ENCODE results near the gene ART4. TPM values are rescaled to one million over a fixed set of nuclear protein-coding genes. Genes with fewer than 3 reads are reported as not detected.

Gene ART4
- total RNA-seq, 1 donor from 2014 or later = not detected

DNA sequence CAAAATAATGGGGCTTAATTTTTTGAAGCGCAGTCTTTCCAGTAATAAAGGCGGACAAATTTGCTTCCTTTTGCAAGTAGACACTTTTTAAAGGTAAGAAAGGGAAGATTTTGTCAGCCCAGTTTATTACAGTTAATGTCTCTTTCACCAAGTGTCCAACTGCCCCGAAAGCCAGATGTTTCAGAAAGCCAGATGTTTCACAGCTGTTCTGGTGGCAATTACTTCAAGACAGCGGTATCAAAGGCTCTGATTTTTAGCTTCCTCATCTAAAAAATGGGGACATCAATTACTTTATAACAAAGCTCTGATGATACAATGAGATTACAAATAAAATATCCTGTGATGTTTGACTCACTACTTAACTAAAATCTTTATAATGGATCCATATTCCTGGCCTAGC is 41.1 kb downstream of the ART4 start:
- TF ChIP-seq, protein P1, sequence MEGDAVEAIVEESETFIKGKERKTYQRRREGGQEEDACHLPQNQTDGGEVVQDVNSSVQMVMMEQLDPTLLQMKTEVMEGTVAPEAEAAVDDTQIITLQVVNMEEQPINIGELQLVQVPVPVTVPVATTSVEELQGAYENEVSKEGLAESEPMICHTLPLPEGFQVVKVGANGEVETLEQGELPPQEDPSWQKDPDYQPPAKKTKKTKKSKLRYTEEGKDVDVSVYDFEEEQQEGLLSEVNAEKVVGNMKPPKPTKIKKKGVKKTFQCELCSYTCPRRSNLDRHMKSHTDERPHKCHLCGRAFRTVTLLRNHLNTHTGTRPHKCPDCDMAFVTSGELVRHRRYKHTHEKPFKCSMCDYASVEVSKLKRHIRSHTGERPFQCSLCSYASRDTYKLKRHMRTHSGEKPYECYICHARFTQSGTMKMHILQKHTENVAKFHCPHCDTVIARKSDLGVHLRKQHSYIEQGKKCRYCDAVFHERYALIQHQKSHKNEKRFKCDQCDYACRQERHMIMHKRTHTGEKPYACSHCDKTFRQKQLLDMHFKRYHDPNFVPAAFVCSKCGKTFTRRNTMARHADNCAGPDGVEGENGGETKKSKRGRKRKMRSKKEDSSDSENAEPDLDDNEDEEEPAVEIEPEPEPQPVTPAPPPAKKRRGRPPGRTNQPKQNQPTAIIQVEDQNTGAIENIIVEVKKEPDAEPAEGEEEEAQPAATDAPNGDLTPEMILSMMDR (IDR thresholded peaks at IDR 0.05; ENCODE audit: insufficient read depth, low read depth, low read length) = no peak
- no peak for TF ChIP-seq EZH2 (IDR thresholded peaks at IDR 0.05; ENCODE audit: insufficient read depth, low read length)
- H3K27ac Mint-ChIP-seq (ENCODE audit: unreplicated experiment) = no peak overlapping the region
- peaks cover 12% of the 10 kb centered on the region for H4K20me1 ChIP-seq (ENCODE audit: insufficient read depth, low read length)
- H3K4me3 Mint-ChIP-seq (ENCODE audit: unreplicated experiment) = no peak overlapping the region
- no peaks in the 10 kb centered on the region for H3K27me3 ChIP-seq (ENCODE audit: insufficient read depth, low read length)
- peak overlapping the region; percentile 91 for H3K4me2 ChIP-seq (ENCODE audit: low read length)
- FAIRE-seq (peak; percentile 17), DNase-seq (ENCODE audit: low read depth) (no peak)
- H3K4me3 ChIP-seq (ENCODE audit: insufficient read depth, low read depth, low read length) = peak overlapping the region; percentile 97
- H3K9ac ChIP-seq (ENCODE audit: low read length) = peak overlapping the region; percentile 95
- peaks cover under 1% of the 10 kb centered on the region for H3K36me3 Mint-ChIP-seq (ENCODE audit: low read depth, unreplicated experiment)
- H3K9me3 ChIP-seq (ENCODE audit: insufficient read depth, low read depth, low read length) = no peaks in the 10 kb centered on the region
- H3K36me3 ChIP-seq (ENCODE audit: insufficient read depth, low read length) = peaks cover 21% of the 10 kb centered on the region
- H3K4me1 ChIP-seq (ENCODE audit: insufficient read depth, low read length) = peaks cover 12% of the 10 kb centered on the region
- no peaks in the 10 kb centered on the region for H3K27me3 Mint-ChIP-seq (ENCODE audit: low read depth, unreplicated experiment)
- peak overlapping the region; percentile 96 for H3K27ac ChIP-seq (ENCODE audit: low read depth, low read length)
- peaks cover 5% of the 10 kb centered on the region for H3K4me1 Mint-ChIP-seq (ENCODE audit: low read depth, unreplicated experiment)
- H3K9me3 Mint-ChIP-seq (ENCODE audit: unreplicated experiment) = no peaks in the 10 kb centered on the region
- H2AFZ ChIP-seq (ENCODE audit: low read depth, low read length) = no peak overlapping the region
- peaks cover 60% of the 10 kb centered on the region for H3K79me2 ChIP-seq (ENCODE audit: insufficient read depth, low read length)

DNA sequence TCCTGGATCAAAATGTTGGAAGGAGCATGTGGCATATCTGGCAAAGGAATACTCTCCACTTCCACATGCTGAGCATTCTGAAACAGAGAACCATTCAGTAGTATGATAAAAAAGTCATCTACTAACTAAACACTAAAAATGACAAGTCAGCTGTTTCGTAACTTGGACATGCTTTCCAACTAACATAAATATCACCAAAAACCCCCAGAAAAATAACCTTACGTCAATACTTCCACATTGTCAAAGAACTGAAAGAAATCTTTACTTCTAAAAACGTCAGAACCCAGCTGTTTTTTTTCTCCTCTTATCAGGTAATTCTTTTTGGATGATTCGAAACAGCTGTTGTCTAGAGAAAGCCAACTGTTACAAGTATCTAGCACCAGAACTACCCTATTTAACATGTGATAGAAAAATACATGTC is 48.3 kb downstream of the ART4 start:
- H3K79me2 ChIP-seq (ENCODE audit: insufficient read depth, low read length) = peaks cover 35% of the 10 kb centered on the region
- DNase-seq (ENCODE audit: low read depth) = no peak

DNA sequence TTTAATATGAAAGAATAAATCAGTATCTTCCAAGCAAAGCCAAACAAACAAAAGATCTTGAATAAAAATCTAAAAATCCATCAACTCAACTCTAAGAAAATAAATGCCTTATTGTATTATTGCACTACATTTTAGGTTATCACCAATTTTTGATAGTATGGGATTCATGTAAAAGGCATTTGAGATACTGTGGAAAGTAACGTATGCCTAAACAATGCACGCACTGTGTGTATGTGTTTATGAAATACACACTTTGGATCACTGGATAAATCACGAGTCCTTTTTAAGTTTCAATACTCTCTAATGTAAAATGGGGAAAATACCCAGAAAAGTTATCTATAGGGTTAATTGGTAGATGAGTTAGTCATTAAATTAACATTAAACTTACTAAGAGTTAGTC is 57.8 kb downstream of the ART4 start:
- Histone ChIP-seq H3K9me3 (ENCODE audit: insufficient read depth, low read depth, low read length) (no peaks in the 10 kb centered on the region), H2AFZ (ENCODE audit: low read depth, low read length) (no peak overlapping the region), H4K20me1 (ENCODE audit: insufficient read depth, low read length) (no peaks in the 10 kb centered on the region), H3K4me2 (ENCODE audit: low read length) (no peak overlapping the region), H3K27ac (ENCODE audit: low read depth, low read length) (no peak overlapping the region), H3K4me1 (ENCODE audit: insufficient read depth, low read length) (no peaks in the 10 kb centered on the region), H3K4me3 (ENCODE audit: insufficient read depth, low read depth, low read length) (no peak overlapping the region), H3K79me2 (ENCODE audit: insufficient read depth, low read length) (no peaks in the 10 kb centered on the region), H3K27me3 (ENCODE audit: insufficient read depth, low read length) (no peaks in the 10 kb centered on the region), H3K36me3 (ENCODE audit: insufficient read depth, low read length) (peaks cover 33% of the 10 kb centered on the region), H3K9ac (ENCODE audit: low read length) (no peak overlapping the region)
- no peak for DNase-seq (ENCODE audit: low read depth)
- H3K9me3 Mint-ChIP-seq (ENCODE audit: unreplicated experiment) = peaks cover 1% of the 10 kb centered on the region
- H3K4me3 Mint-ChIP-seq (ENCODE audit: unreplicated experiment) = no peak overlapping the region
- H3K27ac Mint-ChIP-seq (ENCODE audit: unreplicated experiment) = no peak overlapping the region
- H3K27me3 Mint-ChIP-seq (ENCODE audit: low read depth, unreplicated experiment) = no peaks in the 10 kb centered on the region
- peaks cover 24% of the 10 kb centered on the region for H3K36me3 Mint-ChIP-seq (ENCODE audit: low read depth, unreplicated experiment)
- TF ChIP-seq EZH2 (IDR thresholded peaks at IDR 0.05; ENCODE audit: insufficient read depth, low read length) = no peak
- TF ChIP-seq, protein P1 (IDR thresholded peaks at IDR 0.05; ENCODE audit: insufficient read depth, low read depth, low read length) = no peak
- FAIRE-seq = no peak
- peaks cover under 1% of the 10 kb centered on the region for H3K4me1 Mint-ChIP-seq (ENCODE audit: low read depth, unreplicated experiment)

More for the DNA sequence above, 48.3 kb downstream of the ART4 start:
- Histone ChIP-seq H2AFZ (ENCODE audit: low read depth, low read length) (no peak overlapping the region), H3K4me2 (ENCODE audit: low read length) (no peak overlapping the region), H3K27ac (ENCODE audit: low read depth, low read length) (no peak overlapping the region), H3K4me1 (ENCODE audit: insufficient read depth, low read length) (no peaks in the 10 kb centered on the region), H3K9me3 (ENCODE audit: insufficient read depth, low read depth, low read length) (no peaks in the 10 kb centered on the region), H4K20me1 (ENCODE audit: insufficient read depth, low read length) (peaks cover 8% of the 10 kb centered on the region), H3K9ac (ENCODE audit: low read length) (no peak overlapping the region), H3K4me3 (ENCODE audit: insufficient read depth, low read depth, low read length) (no peak overlapping the region), H3K36me3 (ENCODE audit: insufficient read depth, low read length) (peaks cover 68% of the 10 kb centered on the region), H3K27me3 (ENCODE audit: insufficient read depth, low read length) (no peaks in the 10 kb centered on the region)
- H3K4me3 Mint-ChIP-seq (ENCODE audit: unreplicated experiment) = no peak overlapping the region
- H3K36me3 Mint-ChIP-seq (ENCODE audit: low read depth, unreplicated experiment) = peaks cover 14% of the 10 kb centered on the region
- H3K4me1 Mint-ChIP-seq (ENCODE audit: low read depth, unreplicated experiment) = no peaks in the 10 kb centered on the region
- FAIRE-seq = no peak
- no peaks in the 10 kb centered on the region for H3K9me3 Mint-ChIP-seq (ENCODE audit: unreplicated experiment)
- H3K27me3 Mint-ChIP-seq (ENCODE audit: low read depth, unreplicated experiment) = no peaks in the 10 kb centered on the region
- H3K27ac Mint-ChIP-seq (ENCODE audit: unreplicated experiment) = no peak overlapping the region
- TF ChIP-seq, protein P1 (IDR thresholded peaks at IDR 0.05; ENCODE audit: insufficient read depth, low read depth, low read length) = no peak
- TF ChIP-seq EZH2 (IDR thresholded peaks at IDR 0.05; ENCODE audit: insufficient read depth, low read length) = no peak

Measured in astrocyte (in vitro differentiated cells and primary cell).